Stimulated activated CD8-positive, alpha-beta memory T cell treated with anti-CD3 and anti-CD28 coated beads, Interleukin-15, amount 100 ng/mL, for 4 hours (primary cell): ENCODE results near the gene IER3.

ENCODE experiments used
- DNase-seq, 2 donors: peaks; one replicate each; pipeline ENCODE4 v3.0.0-alpha.2; 2020; ENCODE audit warnings: low read depth in 2 of 2

The IER3 gene, protein sequence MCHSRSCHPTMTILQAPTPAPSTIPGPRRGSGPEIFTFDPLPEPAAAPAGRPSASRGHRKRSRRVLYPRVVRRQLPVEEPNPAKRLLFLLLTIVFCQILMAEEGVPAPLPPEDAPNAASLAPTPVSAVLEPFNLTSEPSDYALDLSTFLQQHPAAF

DNA sequence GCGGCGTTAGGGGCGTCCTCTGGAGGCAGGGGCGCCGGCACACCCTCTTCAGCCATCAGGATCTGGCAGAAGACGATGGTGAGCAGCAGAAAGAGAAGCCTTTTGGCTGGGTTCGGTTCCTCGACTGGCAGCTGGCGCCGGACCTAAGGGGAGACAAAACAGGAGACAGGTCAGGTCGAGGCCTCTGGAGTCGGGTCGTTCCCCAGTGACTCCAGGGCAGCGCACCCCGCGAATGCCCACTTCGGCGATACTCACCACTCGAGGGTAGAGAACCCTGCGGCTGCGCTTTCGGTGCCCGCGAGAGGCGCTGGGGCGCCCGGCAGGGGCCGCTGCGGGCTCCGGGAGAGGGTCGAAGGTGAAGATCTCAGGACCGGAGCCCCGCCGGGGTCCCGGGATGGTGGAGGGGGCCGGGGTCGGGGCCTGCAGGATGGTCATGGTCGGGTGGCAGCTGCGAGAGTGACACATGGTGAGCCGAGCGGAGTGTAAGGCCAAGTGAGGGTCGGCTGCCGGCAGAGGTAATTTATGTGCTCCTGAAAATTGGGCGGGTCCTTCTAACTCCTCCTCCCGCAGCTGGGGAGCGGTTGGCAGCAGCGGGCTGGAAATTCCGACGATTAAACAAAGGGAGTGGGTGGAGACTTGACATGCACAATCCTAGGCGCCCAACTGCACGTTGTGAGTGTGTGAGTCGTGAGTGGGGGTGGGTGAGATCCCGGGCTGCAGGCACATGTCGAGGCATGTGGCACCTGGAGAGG, at the start of gene IER3:
TSS of gene IER3 (minus strand) at position 494 of the 752 bp plus-strand sequence. CDS start at position 465, 29 bp downstream.
- DNase-seq: peak; percentile 82 to 86

DNA sequence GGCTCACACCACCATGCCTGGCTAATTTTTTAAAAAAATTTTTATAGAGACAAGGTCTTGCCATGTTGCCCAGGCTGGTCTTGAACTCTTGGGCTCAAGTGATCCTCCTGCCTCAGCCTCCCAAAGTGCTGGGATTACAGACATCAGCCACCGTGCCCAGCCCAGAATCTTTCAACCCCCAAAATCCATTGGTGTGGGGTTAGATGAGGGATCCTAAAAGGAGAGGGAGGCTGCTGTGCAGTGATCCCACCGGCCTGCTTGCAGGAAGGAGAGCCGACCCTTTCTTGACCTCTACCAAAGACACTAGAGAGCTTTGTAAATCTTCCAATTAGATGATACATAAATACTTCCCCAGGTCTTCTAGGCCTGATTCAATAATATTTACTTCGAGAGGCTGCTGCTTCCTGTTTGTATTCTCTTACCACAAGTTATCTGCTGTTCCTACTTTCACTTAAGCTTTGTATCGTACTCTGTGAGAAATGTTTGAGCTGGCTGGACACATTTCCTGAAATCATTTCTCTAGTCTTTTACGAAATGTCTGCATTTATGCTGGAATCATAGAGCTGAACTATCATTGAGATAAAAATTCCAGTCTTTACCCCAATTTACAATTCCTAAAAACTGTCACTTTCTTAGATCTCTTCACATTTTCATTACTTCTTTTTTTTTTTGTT, 49.3 kb upstream of the IER3 start:
- no peak for DNase-seq

DNA sequence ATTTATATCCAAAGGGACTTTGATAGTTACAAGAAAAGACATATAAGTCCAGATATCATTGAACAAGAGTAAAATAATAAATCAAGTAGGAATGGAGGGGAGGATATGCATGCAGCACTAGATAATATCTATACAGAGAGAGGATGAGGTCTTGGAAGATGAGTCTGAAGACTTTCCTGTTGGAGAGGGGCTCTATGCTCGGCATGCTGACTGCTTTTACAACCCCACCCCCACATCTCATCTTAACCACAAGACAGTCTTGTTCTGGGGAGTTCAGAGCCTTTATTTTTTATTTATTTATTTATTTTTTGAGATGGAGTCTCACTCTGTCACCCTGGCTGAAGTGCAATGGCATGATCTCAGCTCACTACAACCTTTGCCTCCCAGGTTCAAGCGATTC, 48.4 kb upstream of the IER3 start:
- DNase-seq: no peak

DNA sequence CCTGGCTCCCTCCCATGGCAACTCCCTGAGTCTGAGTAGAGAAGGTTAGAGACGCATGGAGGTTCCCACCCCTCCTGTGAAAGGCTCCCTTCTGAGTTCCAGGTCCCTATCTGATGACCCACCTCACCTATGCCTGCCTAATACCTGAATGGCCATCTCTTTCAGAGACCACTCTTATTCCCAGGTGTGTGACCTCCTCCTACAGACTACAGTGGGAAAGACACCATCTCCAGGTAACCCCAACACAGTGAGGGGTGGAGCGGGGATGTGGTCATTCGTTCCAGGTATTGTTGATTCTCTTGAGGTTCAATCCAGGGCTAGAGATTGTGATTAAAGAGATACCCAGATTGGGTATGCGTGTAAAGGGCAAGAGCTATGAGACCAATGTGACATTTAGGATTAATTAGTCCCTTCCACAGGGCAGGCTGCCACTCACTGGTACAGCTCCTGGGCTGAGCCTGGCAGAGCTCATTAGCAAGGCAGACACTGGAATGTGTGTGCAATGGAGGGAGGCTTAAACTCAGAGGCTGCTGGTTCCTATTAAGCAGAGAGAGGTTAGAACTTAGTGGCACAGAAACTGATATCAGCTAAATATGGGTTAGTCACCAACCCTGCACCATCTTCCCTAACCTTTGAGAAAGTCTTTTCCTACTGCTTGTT, 46.5 kb upstream of the IER3 start:
- DNase-seq: no peak

DNA sequence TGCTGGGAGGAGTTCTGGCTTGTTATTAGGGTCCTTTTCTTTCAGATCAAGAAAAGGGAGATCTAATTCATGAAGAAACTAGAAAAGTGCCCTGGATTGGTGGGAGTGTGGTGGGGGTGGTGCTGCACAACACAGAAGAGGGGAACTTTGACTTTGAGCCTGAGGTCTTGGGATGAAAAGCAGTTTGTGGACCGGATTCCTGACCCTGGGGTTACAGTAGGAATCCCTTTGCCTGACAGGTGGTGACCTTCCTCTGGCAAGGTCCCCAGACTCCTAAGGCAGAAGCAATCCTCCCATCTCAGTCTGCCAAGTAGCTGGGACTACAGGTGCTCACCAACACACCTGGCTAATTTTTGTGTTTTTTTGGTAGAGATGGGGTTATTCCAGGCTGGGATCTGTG, 45.3 kb upstream of the IER3 start:
- DNase-seq: no peak

DNA sequence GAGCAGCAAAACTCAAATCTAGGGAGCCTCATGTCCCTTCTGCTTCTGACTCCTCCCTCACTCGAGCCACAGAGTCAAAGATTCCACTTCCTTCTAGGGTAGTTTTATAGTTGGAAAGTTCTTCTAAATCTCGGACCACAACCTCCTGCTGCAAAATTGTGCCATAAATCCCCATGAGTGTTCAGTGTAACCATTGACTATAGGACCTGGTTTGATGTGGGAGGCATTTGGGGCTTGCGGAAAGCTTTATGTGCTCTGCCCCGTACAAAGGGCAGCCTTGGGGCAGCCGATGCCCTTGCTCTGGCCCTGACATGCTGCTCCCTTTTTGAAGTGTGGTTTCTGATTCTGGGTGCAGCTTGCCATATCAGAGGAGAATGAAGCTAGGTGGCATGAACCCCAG, 43.6 kb upstream of the IER3 start:
- DNase-seq: no peak

DNA sequence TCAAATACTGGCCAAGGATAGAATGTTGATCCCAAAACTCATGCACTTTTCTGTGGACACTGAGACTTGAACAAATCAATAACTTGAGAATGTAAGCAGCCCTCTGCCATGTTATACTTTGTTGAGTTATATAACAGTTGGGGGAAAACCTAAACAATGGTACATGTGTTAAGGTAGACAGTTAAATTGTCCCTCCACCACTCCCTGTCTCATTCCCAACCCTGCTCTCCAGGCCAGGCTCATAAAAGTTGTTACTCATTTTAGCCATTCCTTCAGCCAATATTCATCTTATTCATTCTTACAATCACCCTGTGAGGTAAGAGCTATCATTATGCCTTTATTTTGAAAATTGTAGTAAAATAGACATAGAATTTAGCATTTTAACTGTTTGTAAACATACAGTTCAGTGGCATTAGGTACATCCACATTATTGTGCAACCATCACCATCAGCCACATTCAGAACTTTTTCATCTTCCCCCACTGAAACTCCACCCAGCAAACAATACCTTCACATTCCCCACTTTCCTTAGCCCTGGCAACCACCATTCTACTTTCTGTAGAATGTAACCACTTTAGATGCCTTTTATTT, 38.2 kb upstream of the IER3 start:
- no peak for DNase-seq

DNA sequence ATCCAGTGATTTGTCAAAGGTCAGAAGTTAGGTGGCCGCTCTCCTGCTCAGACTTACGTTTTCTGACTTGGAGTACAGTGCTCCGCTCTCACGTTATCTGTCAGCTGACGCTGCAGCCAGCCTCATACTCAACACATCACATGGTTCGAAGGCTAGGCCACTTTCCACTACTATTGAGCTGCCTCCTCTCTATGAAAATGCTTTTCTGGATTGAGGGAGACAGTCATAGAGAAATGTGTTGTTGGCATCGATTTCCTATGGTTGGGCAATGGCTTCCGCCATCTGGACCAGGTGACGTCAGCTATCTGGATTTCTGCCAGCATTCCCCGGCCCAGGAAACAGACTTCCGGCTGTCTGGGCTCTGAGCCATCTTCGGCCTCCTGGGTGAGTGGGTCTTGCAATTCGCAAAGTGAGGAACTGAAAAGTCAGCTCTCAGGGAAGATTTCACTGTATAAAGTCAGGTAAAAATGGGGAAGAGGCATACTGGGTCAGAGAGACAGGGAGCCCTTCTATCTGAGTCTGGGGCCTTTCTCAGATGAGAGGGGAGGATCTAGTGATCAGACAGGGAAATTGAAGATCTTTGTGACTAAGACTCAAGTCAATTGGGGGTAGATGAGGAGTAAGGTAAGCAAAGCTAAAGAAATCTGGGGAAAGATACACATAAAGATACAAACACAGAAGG, 37.5 kb upstream of the IER3 start:
- no peak for DNase-seq

DNA sequence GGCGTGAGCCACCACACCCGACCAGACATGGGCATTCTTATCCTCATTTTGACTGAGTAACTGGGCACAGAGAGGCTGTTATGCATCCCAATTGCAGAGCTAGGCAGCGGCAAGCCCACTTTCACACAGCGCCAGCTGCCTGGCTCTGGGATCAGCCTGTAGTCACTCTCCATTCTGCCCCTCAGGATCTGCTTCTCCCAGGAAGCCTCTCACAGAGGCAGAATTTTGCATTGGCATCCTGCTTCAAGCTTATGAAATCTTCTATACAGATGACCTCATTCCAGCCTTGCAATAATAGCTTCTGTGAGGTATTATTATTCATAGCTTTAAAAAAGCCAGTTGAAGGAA, 37.0 kb upstream of the IER3 start:
- no peak for DNase-seq

DNA sequence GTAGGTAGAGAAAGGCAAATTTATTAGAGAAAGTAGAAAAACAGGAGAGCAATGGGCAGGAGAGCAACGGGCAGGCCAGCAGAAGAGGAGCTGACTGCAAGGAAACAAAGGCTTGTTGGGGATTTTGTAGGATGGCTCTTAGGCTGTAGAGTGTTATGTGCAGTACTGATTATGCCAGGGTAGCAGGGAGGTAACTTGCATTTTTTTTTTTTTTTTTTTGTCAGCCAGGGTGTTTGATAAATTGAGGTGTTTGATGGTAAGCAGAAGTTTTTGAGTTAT, 36.2 kb upstream of the IER3 start:
- no peak for DNase-seq

DNA sequence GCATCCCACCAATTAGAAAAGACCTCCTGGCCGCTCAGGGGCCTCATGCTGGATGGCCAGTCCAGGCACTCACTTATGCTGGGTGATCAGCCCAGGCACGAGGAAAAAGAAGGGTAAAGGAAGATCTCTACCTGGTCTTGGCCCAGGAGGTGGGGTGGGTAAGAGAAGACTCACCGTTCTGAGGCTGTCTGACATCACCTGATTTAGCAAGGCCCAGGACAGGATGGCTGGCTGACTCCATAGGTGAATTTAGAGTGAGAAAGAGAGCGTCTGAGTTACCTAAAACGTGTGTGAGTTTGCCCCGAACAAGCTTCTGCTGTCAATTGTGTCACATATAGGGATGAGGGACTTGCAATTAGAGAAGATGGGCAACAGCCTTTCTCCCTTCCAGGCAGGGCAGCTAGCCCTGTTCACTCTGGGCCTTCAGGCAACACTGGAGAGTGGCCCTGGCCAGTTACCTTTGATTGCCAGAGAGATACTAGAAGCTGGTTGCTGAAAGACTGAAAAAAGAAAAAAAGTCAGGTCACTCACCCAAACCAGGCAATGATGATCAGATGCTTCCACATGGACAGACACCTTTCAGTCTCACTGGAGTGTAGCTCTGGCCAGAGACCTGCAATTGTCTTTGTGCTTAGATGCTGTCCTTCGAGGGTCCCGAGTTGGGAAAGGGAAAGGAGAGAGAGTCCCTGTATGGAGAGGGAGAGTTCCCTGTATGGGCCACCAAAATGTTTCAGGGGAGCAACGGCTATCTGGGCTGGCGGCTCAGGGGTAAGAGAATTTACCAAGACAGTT, 35.7 kb upstream of the IER3 start:
- DNase-seq: no peak

DNA sequence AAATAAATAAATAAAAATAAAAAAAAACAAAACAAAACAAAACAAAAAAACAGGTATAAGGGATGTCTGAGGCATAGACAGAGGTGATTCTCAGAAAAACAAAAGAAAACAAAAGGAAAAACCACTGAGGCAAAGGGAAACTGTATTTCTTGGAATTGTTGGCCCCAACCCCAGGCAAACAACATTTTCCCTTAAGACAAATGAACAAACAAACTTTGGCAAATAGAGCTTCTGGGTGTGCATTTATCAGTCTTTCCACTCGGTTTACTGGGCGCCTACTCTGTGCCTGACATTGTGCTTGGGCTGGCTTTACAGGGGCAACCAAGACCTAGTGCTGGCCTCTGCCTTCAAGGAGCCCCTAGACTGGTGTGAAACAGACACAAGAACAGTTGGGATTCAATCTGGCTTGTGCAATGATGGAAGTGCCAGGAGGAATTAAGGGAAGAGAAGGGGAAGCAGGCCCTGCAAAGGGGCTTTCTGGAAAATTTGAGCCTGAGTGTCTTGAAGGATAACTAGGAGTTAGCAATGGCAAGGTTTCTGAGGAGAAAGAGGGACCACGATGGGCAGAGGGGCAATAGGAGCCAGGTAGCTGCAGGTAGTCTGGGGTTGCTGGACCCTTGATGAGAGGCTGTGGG, 33.8 kb upstream of the IER3 start:
- no peak for DNase-seq

DNA sequence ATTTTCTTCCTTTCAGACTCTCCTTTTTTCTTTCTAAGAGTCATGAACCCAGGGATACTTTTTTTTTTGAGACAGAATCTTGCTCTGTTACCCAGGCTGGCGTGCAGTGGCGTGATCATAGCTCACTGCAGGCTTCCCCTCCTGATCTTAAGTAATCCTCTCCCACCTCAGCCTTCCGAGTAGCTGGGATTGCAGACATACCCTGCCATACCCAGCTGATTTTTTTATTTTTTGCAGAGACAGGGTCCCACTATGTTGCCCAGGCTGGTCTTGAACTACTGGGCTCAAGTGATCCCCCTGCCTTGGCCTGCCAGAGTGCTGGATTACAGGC, 32.8 kb upstream of the IER3 start:
- no peak for DNase-seq

DNA sequence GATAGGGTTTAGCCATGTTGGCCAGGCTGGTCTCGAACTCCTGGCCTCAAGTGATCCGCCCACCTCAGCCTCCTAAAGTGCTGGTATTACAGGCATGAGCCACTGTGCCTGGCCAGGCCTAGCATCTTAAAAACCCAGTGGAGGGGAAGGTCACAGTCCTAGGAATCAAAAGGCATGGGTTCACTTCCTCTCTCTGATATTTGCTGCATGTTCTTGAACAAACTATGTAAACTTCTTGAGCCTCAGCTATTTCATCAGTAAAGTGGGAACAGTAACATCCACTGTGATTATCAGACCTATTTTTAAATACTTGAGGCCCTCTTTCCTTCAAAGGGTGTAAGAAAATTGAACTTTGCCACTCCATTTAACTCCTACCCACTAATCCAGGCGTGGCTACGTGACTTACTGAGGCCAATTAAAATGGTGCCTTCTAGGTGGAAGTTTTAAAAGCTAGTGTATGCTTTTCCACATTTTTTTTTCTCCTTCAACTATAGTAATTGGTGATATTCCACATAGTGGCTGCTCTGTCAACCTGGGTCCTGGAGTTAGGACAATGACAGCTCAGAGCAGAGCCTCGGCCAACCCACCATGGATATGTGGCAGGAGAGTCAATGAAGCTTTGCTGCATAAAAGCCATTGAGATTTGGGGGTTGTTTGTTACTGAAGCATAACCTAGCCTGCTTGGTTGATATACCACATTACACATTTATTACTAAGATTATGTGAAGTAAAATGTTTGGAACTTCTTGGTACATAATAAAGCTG, 32.2 kb upstream of the IER3 start:
- no peak for DNase-seq

DNA sequence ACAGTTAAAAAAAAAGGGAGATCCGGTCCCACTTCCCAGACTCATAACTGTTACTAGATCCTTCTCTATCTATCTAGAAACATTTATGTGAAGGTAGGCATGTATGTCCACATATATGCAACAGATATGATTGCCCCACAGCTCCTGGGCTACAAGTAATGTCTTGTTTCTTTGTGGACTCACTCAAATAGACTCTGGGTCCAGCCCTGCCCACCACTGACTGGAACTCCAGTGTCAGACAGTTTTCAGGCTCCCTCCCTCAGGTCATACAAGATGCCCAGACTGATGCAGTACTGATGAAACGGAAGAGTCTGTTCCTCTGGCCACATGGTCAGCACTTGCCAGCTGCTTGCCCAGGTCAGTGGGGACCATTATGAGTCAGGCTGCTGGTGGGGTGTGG, 30.8 kb upstream of the IER3 start:
- no peak for DNase-seq

DNA sequence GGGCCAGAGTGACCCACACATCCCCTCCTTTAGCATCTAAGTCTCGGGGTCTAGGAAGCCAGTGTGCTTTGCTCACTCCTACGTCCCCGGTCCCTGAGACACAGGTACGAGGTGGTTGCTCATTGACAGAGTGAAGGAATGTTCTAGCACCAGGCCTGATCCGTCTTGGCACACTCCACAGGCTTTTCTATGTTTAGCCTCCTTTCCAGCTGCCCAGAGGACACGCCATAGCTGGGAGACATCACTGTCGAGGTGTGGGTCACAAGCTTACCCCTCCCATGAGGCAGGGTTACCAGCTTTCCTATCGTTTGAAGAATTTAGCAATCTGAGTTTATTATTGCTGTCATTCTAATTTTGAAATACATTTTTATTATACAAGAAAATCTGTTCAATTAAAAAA, 30.4 kb upstream of the IER3 start:
- no peak for DNase-seq

DNA sequence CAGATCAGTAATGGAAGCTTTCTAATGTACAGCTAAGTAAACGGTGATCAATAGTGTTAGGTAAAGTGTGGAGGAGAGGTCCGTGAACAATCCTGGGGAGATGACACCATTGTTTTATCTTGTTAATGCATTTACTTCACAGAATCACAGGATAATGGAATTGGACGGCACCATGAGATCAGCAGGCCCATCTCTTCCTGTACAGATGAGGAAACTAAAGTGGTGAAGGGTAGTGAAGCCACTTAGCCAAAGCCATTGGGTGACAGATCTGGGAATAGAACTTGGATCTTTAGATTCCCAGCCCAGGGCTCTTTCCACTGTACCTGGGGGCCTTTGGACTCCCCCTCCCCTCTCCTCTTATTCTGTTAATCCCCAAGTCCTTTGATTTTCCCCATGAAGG, 26.2 kb upstream of the IER3 start:
- no peak for DNase-seq

DNA sequence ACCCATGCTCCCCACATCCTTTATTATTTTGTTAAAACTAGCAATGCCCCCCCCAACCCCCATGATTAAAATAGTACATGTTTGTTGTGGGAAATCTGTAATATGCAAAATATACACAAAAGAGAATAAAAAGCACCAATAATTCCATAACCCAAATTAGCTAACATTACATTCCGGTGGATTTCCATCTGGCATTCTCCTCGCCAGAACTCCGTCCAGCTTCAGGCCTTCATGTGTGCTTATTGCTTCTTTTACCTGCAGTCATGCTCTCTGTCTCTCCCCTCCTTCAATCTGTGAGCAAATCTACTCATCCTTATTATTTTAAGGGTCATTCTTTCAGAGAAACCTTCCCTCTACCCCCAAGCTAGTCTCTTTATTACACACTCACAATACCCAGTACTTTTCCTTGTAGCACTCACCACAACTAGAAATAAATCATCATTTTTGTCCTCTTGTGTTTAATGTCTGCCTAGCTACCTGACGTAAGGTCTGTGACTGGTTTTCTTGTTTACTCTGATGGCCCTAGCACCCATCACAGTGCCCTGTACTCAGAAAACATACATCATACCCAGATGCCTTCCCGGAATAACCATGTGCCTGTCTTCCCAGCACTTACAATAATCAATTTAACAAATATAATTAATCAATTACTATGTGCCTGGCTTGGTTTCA, 25.6 kb upstream of the IER3 start:
- no peak for DNase-seq

DNA sequence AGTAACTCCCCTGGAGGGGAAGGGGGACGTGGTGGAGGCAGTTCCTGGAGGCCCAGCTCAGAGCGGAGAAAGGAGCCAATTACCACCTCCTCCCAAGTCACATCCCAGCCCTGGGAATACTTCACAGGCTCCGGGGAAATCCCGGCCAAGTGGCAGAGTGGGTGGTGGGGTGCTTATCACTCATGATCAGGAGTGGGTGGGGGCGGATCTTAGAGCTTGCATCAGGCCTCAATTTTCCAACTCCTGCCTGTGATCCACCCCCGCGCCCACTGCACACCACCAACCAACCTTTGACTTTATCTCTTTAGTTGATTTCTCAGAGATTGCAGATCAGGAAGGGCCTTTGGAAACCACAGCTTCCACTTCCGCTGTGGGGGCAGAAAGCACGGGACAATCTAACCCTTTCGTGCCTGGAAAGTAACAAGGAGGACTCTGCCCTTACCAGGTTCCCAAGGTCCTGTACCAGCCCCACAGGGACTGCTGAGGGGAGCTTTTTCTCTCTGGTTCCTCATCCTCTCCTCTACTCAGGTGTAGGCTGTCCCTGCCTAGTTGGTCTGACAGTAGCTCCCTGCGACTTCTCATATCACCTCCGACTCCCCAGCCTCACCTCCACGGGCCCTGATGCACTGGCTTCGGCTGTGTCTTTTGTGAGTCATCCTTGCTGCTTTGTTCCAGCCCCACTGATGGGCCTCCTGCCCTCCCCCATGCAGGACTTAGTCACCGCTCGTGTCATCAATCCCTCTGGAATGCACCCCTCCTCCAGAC, 24.9 kb upstream of the IER3 start:
- peak; percentile 74 to 83 for DNase-seq
